GM12892 (cell line): ENCODE data around the gene SMIM24.

Experiments
- DNase-seq: peaks from one replicate; pipeline ENCODE4 v3.0.0; 2011; ENCODE audit not compliant: insufficient read length
- FAIRE-seq: peaks from 2 replicates; lab custom pipeline; 2011; peaks lifted over from hg19 to GRCh38; lab: Jason Lieb, UNC
- POLR2A ChIP-seq: IDR thresholded peaks from 2 replicates; pipeline ENCODE4 v1.6.1; 2011; ENCODE audit warnings: low read depth, low read length, control low read depth
- POLR2AphosphoS5 ChIP-seq: IDR thresholded peaks from 2 replicates; pipeline ENCODE4 v1.6.1; 2011; ENCODE audit warnings: low read depth, low read length, control low read depth
- TAF1 ChIP-seq: IDR thresholded peaks from 2 replicates; pipeline ENCODE4 v1.6.1; 2011; ENCODE audit warnings: low read depth, mild to moderate bottlenecking, control low read depth, low read length, borderline replicate concordance

Gene SMIM24

DNA sequence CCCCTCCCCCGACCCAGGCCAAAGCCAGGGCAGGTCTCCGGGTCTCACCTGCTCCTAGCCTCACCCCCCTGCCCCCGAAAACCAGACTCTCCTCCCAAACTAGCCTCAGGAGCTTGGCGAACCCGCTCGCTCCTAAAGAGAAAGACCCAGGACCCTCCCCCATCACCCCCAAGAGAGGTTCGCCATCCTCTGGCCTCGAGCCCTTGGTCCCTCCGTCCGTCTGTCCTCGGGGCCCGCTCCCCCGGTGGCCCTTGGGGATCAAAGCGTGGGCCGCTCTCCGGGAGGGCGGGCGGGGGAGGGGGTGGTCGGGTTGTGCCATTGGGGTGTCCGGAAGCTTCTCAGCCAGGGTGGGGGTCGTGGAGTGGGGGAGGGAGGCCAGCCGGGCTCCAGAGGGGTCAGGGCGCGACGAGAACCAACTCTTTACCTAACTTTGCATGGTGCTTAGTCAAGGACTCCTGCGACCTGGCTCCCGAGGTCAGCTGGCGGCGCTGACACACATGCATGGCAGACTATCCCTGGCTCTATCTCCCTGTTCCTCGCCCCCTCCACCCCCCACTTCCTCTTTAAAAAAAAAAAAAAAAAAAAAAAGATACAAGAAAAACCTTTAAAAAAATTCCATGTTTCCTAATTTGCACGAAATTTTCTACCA, 15.6 kb downstream of the SMIM24 start:
- no peak for FAIRE-seq
- DNase-seq, result no peak
- no peak for TF ChIP-seq TAF1

DNA sequence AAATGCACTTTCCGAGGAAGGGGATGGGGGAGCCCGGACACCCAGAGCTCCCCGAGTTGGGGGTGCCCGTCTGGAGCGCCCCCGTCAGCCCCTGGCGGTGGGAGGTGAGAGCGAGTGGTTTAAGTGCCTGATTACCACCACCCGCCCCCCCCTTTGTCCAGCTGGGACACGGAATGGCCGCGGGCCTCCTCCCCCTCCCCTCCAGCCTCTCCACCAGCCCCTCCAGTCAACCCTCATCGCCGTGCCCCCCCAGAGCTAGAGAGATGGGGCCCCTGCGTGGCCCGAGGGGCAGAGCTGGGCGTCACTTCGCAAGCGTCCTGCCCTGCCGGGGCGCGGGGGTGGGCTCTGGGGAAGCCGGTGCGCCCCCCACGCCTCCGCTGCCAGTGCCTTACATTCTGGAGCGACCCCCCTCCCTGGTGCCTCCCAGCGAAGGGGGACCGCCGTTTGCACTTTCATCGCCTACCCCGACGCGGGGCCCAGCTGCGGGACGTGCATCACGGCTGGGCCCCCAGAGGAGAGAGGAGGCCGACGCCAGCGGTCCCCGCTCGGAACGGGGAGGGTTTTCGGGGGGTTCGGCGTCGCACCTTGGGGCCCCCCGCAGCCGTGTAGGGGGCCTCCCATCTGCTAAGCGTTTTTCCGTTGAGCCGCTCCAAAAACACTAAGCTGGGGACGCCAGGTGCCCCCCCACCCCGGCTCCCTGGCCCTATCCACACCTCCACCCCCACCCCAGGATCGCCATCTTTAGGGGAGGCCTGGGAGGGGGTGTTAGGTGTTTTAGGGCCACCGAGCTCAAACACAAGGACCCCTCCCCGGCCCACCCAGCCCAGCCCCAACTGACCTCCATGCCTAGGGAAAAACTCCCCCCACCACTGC, 16.4 kb downstream of the SMIM24 start:
- DNase-seq, result no peak
- FAIRE-seq, result no peak
- TF ChIP-seq TAF1 (no peak), POLR2AphosphoS5 (no peak), POLR2A (no peak)

DNA sequence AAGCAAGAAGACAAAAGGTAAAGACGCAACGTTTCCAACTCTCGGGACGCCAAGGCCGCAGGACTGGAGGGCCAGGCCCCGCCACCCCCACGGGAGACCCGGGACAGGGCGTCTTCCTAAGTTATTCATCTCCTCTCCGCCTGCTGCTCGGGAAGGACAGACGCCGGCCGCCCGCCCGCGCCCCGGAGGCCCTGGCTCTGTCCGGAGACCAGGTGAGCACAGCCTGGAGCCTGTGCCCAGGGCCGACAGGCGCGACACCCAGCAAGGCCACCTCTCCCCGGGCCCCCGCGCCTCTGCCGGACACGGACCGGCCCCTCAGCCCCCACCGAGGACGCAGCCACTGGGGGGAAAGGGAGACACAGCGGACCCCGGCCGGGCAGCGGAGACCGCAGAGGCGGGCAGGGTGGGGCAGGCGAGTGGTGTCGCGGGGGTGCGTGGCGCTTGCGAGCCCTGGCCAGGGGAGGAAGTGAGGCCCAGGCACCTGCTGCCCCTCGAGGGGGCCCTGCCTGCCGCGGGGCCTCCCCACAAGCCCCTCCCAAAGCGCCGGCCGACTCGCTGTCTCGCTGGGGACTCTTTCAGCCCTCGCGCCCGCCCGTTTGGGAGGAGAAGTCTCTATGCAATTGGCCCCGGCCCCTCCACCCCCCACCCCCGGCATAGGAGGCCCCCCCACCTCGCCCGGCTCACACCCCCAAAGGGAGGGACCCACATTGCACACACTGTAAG, 17.2 kb downstream of the SMIM24 start:
- no peak for TF ChIP-seq POLR2AphosphoS5
- TF ChIP-seq POLR2A, result no peak
- TF ChIP-seq TAF1, result no peak
- DNase-seq (no peak), FAIRE-seq (no peak)

DNA sequence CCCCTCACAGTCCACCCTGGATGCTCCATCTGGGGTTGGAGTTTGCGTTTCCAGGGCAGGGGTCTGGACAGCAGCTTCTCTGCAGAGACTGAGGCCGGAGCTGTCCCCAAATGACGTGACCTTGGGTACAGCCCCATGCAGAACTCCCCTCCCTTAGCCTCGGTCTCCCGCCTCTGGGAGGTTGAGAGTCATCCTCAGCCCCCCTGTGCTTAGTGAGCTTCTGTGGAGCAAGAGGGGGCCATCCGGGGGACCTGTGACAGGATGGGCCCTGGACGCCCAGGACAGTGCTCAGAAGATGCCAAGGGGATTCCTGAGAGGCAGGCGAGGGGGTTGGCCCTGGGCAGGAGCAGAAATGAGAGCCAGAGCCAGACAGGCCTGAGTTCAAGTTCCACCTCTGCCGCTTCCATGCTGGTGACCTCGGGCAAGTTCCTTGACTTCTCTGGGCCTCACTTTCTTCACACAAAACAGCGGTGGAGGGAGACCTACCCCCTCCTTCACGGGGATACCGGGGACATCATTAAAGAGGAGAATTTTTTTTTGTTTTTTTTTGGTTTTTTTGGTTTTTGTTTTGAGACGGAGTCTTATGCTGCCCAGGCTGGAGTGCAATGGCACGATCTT, 20.3 kb downstream of the SMIM24 start:
- no peak for DNase-seq
- no peak for TF ChIP-seq TAF1
- FAIRE-seq, result no peak

DNA sequence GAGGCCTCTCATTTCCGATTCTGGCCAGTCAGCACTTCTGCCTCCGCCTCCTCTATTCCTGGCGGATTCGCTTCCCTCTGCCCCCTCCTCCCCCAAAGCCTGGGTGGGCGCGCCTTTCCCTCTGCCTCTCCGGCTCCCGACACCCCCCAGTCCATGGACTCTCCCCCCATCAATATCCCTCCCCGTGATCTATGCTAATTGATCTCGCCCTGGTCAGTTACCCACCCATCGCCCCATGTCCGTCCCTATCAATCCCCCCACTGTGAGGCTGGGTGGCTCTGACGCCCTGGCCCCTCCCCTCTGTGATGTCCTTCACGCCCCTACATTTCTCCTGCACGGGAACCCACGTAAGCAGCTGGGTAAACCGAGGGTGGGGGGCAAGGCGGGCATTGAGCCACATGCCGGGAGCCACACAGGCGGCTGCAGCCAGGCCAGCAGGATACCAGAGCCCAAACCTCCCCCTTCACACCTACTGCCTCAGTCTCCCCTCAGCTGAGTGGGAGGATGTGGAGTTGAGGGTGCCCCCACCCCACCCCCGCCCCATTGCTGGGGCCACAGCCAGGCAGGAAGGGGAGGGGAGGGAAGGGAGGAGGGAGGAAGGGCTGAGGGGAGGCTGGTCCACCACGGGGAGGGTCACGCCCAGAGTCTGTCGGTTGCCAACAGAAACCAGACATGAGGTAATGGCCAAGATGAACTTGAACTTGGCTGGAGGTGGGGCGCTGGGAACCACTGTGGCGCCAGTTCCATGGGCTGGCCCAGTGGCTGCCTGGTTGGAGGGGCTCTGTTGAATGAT, 21.0 kb downstream of the SMIM24 start:
- no peak for DNase-seq
- TF ChIP-seq TAF1, result no peak
- no peak for TF ChIP-seq POLR2AphosphoS5
- TF ChIP-seq POLR2A, result no peak
- FAIRE-seq, result no peak

DNA sequence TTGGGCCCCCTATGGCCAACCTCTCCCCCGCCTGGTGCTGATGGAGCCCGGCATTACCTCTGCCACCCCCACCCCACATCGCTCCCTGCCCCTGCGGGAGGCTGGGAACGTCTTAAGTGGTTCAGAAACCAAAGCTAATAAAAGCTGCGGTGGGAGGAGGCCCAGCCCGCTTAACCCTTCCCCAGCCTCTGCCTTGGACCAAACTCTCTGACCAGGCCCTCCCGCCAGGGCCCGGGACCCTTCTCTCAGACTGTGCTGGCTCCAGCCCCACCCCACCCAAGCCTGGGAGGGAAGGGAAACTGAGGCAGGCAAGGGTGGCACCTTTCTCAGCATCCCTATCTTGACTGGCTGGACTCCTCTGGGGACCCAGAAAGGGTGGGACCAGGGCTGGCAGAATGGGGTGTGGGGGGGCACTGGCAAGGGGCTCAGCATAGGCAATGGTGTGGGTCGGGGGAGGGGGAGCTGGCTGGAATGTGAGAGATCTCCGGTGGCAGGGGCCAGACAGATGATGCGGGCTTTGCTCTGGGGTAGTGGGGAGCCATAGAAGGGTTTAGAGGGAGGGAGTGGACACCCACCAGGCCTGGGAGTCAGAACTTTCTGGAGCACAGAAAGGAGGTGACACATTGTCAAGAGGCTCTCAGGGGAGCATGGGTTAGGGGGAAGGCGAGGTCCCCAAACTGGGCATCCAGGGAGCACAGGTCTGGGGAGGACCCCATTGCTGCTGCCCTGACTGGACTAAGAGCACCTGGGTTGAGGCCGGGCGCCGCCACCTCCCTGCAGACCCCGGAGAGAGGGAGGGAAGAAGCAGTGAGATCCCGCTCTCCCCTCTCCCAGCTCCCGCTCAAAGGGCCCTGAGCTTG, 21.9 kb downstream of the SMIM24 start:
- DNase-seq (no peak), FAIRE-seq (no peak)
- TF ChIP-seq TAF1 (no peak), POLR2A (no peak), POLR2AphosphoS5 (no peak)

DNA sequence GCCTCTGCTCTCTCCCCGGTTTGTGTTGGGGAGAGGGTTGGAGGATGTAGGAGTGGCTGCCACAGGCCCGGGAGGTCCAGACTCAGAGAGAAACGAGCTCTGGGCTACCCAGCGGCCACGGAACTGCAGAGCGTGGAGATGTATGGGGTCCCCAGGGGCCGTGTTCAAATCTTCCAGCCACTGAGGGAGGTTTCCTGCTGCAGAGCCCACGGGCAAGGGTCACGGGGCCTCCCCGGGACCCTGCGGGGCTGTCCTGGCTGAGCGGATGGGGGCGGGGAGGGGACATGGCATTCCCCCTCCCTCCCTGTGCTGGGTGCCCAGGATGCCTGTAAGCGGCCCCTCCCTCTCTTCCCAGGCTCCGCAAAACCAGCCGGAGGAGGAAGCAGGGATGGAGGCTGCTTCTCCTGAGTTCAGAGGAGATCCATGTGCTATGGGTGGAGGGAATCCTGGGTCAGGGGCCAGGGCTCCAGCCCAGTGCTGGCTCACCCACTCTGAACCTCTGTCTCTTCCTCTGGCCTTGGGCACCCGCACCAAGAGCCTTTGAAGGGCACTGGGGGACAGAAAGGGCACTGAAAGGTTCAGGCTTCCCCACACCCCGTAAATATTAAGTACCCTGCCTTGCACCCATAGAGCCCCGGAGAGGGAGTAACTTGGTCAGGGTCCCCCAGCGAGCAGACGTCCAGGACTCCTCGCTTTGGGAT, 22.6 kb downstream of the SMIM24 start:
- no peak for TF ChIP-seq POLR2AphosphoS5
- TF ChIP-seq POLR2A, result no peak
- no peak for TF ChIP-seq TAF1
- FAIRE-seq (no peak), DNase-seq (no peak)

DNA sequence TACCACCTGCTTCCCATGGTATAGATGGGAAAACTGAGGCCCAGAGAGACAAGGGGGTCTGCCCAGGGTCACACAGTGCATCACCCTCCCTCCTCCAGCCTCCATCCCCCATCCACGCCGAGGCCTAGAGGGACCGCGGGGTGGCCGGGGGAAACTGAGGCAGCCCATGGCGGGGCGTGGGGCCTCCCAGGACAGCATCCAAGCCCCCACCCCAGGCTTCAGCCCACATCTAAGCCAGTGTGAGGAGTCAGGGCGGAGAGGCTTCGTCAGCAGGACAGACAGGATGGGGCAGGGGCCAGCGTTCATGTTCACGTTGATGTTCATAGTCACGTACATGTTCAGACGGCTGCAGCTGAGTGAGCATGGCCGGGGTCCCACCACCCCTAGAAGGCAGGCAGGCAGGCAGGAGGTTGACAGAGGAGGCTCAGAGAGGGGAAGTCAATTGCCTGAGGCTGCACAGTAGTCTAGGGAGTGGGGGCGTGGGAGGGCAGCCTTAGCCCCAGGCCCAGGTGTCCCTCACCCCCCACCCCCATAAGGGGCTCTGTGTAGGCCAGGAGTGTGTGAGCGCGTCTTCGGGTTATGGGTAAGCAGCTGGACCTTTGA, 23.3 kb downstream of the SMIM24 start:
- DNase-seq (no peak), FAIRE-seq (no peak)
- no peak for TF ChIP-seq POLR2AphosphoS5
- no peak for TF ChIP-seq TAF1
- TF ChIP-seq POLR2A, result no peak

DNA sequence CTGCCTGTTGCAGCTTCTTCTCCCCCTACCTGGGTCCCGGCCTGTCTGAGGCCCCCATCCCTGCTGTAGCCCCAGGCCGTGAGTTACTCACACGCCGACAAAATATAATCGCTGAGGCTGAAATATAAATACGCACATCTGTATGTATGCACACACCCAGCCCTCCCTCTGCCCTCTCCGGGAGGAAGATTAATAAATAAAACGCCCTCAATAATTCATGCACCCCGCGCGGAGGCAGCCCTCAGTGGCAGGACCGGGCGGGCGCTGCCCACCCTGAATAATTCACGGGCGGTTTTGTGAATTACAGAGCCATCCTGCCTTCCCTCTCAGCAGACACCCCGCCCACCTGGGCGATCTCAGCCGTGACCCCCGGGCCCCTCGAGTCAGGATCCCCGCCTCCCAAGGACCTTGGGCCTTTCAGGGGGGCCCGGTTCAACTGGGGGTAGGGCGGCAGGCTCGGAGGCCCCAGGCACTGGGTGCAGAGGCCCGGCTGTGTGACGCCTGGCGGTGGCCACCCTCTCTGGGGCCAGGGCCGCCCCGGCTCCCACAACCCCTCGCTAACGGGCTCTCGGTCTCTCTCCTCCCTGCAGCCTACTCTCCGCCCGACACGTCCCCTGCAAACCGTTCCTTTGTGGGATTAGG, 24.2 kb downstream of the SMIM24 start:
- no peak for FAIRE-seq
- TF ChIP-seq POLR2A (no peak), POLR2AphosphoS5 (no peak), TAF1 (no peak)
- DNase-seq, result no peak
